K562 (cell line): ENCODE data around the gene HPCAL1. TPM values are rescaled to one million over a fixed set of nuclear protein-coding genes. Genes with fewer than 3 reads are reported as not detected.

ENCODE experiments used
- TEAD4 ChIP-seq, 2 experiments: sonication (generic) in 1 of 2; formaldehyde crosslinking in 1 of 2; IDR thresholded peaks; 2 replicates each; pipeline versions ENCODE4 v1.6.1 to v1.8.0; 2012 to 2022; ENCODE audit warnings: borderline replicate concordance in 1 of 2, inconsistent platforms in 1 of 2, low read length in 1 of 2, mild to moderate bottlenecking in 1 of 2, missing genetic modification reagents in 1 of 2
- polyA plus RNA-seq, 8 experiments: library from polyadenylated mRNA; depleted of rRNA in 4 of 8; stranded (reverse) in 5 of 8; unstranded in 3 of 8; fragments of >200 nt; fragmentation: Nextera tagmentation in 2 of 8; fragmentation: Illumina TruSeq in 1 of 8; extraction: Ambion mirVana in 2 of 8; extraction: Trizol in 1 of 8; gene quantifications; 2 replicates each; pipeline versions ENCODE4 v1.2.1 to v1.2.3, GENCODE V29; 2011 to 2014; ENCODE audit warnings: inconsistent platforms in 1 of 8, missing spikeins in 1 of 8
- total RNA-seq, 7 experiments: library from RNA; depleted of rRNA in 6 of 7; stranded (reverse); fragments of >200 nt in 6 of 7; fragmentation: Illumina TruSeq in 2 of 7; extraction: Trizol in 2 of 7; gene quantifications; 2 replicates each; pipeline versions ENCODE4 v1.2.1 to v1.2.3, GENCODE V29; 2011 to 2021; ENCODE audit warnings: low replicate concordance in 1 of 7
- TF ChIP-seq, protein P1 (sequence below): fragments of 250-450 bp; sonication (Bioruptor Pico); IDR thresholded peaks from 2 replicates; pipeline ENCODE4 v1.4.0; 2020; ENCODE audit warnings: mild to moderate bottlenecking, moderate library complexity
- TF ChIP-seq, protein P2 (sequence below): fragments of 450-650 bp; IDR thresholded peaks from 2 replicates; pipeline ENCODE4 v1.6.1; 2016
- TF ChIP-seq, protein P3 (sequence below): sonication (generic); formaldehyde crosslinking; IDR thresholded peaks from 2 replicates; pipeline ENCODE4 v1.8.0; 2022; ENCODE audit warnings: mild to moderate bottlenecking, missing genetic modification reagents
- TF ChIP-seq, protein P4 (sequence below): fragments of 200-800 bp; sonication (Bioruptor generic); IDR thresholded peaks from 2 replicates; pipeline ENCODE4 v1.6.1; 2017; ENCODE audit warnings: missing genetic modification characterization, missing compliant biosample characterization
- TF ChIP-seq, protein P5 (sequence below): sonication (generic); formaldehyde crosslinking; IDR thresholded peaks from 2 replicates; pipeline ENCODE4 v1.8.0; 2022; ENCODE audit warnings: missing genetic modification reagents, mild to moderate bottlenecking, borderline replicate concordance
- TF ChIP-seq, protein P6 (sequence below): fragments of 250-450 bp; sonication (Bioruptor Pico); IDR thresholded peaks from 2 replicates; pipeline ENCODE4 v1.9.0; 2021; ENCODE audit warnings: mild to moderate bottlenecking, inconsistent platforms
- TF ChIP-seq, protein P7 (sequence below): fragments of 250-450 bp; sonication (Bioruptor Pico); IDR thresholded peaks from 2 replicates; pipeline ENCODE4 v1.5.0; 2021
- TF ChIP-seq, protein P8 (sequence below): sonication (generic); formaldehyde crosslinking; IDR thresholded peaks from 2 replicates; pipeline ENCODE4 v1.8.0; 2022; ENCODE audit warnings: missing genetic modification reagents, mild to moderate bottlenecking, moderate library complexity, borderline replicate concordance

Gene HPCAL1
- total and polyA plus RNA-seq, 9 of the 15 experiments (the other 6 are each of a cell fraction or from before 2014, with no cell fraction given) = 2.7 to 65.5 (median 23.9) TPM

DNA sequence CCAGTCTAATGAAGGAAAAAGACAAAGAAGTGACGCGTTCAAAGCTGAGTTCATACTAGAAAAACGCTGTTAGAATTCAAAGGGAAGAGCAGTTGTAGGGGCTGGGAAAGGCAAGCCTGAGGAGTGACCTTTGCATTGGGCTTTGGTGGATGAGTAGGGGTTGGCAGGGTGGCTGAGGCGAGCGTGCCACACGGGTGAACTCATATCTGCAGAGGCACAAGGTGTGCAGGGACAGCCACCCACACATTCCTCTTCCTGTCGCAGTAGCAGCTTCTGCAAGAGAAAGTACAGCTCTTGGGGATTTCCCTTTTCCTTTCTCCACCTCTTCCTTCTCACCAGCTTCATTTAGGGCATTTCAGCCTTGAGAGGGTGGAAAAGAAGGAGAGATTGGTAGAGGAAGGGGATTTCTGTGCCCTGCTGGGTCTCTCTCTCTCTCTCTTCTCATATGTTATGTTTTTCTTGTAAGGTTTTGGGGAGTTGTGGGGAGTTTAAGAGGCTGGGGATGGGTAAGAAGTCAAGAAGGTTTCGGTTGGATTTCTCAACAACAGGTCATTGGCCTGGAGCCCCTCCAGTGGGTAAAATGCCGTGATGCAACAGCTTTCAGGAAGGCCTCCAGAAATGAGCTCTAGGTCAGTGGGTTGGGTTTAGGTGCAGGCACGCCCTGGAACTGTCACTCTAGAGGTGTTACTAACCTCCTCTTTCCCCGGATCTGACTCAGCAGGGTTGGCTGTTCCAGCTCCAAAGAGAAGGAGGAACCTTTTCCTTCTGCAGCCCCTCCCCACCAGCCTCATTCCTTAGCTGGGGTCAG lies 105.3 kb downstream of the HPCAL1 start (continued):
- TF ChIP-seq, protein P1, sequence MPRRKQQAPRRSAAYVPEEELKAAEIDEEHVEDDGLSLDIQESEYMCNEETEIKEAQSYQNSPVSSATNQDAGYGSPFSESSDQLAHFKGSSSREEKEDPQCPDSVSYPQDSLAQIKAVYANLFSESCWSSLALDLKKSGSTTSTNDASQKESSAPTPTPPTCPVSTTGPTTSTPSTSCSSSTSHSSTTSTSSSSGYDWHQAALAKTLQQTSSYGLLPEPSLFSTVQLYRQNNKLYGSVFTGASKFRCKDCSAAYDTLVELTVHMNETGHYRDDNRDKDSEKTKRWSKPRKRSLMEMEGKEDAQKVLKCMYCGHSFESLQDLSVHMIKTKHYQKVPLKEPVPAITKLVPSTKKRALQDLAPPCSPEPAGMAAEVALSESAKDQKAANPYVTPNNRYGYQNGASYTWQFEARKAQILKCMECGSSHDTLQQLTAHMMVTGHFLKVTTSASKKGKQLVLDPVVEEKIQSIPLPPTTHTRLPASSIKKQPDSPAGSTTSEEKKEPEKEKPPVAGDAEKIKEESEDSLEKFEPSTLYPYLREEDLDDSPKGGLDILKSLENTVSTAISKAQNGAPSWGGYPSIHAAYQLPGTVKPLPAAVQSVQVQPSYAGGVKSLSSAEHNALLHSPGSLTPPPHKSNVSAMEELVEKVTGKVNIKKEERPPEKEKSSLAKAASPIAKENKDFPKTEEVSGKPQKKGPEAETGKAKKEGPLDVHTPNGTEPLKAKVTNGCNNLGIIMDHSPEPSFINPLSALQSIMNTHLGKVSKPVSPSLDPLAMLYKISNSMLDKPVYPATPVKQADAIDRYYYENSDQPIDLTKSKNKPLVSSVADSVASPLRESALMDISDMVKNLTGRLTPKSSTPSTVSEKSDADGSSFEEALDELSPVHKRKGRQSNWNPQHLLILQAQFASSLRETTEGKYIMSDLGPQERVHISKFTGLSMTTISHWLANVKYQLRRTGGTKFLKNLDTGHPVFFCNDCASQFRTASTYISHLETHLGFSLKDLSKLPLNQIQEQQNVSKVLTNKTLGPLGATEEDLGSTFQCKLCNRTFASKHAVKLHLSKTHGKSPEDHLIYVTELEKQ = no peak
- TF ChIP-seq TEAD4 (IDR thresholded peaks at IDR 0.05; ENCODE audit: low read length) (peak; percentile 30; the same call in 1 of the 2 replicates), TEAD4 (CRISPR knock-in tag; IDR thresholded peaks at IDR 0.05; ENCODE audit: borderline replicate concordance) (no peak)
- TF ChIP-seq, protein P2, sequence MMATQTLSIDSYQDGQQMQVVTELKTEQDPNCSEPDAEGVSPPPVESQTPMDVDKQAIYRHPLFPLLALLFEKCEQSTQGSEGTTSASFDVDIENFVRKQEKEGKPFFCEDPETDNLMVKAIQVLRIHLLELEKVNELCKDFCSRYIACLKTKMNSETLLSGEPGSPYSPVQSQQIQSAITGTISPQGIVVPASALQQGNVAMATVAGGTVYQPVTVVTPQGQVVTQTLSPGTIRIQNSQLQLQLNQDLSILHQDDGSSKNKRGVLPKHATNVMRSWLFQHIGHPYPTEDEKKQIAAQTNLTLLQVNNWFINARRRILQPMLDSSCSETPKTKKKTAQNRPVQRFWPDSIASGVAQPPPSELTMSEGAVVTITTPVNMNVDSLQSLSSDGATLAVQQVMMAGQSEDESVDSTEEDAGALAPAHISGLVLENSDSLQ = peak; percentile 97
- TF ChIP-seq, protein P3, sequence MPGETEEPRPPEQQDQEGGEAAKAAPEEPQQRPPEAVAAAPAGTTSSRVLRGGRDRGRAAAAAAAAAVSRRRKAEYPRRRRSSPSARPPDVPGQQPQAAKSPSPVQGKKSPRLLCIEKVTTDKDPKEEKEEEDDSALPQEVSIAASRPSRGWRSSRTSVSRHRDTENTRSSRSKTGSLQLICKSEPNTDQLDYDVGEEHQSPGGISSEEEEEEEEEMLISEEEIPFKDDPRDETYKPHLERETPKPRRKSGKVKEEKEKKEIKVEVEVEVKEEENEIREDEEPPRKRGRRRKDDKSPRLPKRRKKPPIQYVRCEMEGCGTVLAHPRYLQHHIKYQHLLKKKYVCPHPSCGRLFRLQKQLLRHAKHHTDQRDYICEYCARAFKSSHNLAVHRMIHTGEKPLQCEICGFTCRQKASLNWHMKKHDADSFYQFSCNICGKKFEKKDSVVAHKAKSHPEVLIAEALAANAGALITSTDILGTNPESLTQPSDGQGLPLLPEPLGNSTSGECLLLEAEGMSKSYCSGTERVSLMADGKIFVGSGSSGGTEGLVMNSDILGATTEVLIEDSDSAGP (CRISPR knock-in tag) = no peak
- TF ChIP-seq, protein P4, sequence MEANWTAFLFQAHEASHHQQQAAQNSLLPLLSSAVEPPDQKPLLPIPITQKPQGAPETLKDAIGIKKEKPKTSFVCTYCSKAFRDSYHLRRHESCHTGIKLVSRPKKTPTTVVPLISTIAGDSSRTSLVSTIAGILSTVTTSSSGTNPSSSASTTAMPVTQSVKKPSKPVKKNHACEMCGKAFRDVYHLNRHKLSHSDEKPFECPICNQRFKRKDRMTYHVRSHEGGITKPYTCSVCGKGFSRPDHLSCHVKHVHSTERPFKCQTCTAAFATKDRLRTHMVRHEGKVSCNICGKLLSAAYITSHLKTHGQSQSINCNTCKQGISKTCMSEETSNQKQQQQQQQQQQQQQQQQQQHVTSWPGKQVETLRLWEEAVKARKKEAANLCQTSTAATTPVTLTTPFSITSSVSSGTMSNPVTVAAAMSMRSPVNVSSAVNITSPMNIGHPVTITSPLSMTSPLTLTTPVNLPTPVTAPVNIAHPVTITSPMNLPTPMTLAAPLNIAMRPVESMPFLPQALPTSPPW (CRISPR knock-in tag) = peak; percentile 26; the same call in 1 of the 2 replicates
- TF ChIP-seq, protein P5, sequence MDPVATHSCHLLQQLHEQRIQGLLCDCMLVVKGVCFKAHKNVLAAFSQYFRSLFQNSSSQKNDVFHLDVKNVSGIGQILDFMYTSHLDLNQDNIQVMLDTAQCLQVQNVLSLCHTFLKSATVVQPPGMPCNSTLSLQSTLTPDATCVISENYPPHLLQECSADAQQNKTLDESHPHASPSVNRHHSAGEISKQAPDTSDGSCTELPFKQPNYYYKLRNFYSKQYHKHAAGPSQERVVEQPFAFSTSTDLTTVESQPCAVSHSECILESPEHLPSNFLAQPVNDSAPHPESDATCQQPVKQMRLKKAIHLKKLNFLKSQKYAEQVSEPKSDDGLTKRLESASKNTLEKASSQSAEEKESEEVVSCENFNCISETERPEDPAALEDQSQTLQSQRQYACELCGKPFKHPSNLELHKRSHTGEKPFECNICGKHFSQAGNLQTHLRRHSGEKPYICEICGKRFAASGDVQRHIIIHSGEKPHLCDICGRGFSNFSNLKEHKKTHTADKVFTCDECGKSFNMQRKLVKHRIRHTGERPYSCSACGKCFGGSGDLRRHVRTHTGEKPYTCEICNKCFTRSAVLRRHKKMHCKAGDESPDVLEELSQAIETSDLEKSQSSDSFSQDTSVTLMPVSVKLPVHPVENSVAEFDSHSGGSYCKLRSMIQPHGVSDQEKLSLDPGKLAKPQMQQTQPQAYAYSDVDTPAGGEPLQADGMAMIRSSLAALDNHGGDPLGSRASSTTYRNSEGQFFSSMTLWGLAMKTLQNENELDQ (CRISPR knock-in tag) = no peak
- TF ChIP-seq, protein P6, sequence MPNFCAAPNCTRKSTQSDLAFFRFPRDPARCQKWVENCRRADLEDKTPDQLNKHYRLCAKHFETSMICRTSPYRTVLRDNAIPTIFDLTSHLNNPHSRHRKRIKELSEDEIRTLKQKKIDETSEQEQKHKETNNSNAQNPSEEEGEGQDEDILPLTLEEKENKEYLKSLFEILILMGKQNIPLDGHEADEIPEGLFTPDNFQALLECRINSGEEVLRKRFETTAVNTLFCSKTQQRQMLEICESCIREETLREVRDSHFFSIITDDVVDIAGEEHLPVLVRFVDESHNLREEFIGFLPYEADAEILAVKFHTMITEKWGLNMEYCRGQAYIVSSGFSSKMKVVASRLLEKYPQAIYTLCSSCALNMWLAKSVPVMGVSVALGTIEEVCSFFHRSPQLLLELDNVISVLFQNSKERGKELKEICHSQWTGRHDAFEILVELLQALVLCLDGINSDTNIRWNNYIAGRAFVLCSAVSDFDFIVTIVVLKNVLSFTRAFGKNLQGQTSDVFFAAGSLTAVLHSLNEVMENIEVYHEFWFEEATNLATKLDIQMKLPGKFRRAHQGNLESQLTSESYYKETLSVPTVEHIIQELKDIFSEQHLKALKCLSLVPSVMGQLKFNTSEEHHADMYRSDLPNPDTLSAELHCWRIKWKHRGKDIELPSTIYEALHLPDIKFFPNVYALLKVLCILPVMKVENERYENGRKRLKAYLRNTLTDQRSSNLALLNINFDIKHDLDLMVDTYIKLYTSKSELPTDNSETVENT = no peak
- TF ChIP-seq, protein P7, sequence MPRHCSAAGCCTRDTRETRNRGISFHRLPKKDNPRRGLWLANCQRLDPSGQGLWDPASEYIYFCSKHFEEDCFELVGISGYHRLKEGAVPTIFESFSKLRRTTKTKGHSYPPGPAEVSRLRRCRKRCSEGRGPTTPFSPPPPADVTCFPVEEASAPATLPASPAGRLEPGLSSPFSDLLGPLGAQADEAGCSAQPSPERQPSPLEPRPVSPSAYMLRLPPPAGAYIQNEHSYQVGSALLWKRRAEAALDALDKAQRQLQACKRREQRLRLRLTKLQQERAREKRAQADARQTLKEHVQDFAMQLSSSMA (CRISPR knock-in tag) = no peak
- TF ChIP-seq, protein P8, sequence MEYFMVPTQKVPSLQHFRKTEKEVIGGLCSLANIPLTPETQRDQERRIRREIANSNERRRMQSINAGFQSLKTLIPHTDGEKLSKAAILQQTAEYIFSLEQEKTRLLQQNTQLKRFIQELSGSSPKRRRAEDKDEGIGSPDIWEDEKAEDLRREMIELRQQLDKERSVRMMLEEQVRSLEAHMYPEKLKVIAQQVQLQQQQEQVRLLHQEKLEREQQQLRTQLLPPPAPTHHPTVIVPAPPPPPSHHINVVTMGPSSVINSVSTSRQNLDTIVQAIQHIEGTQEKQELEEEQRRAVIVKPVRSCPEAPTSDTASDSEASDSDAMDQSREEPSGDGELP (CRISPR knock-in tag) = peak; percentile 24; the same call in 1 of the 2 replicates
